Measurements from ENCODE around the gene POC1B. TPM values are rescaled to one million over a fixed set of nuclear protein-coding genes. Genes with fewer than 3 reads are reported as not detected.
A peak's percentile ranks its signal among the peaks of the same experiment; 100 is the strongest.

Gene POC1B
- total RNA-seq, 4 donors from 2014 or later, result 7.3 to 8.9 (median 7.8) TPM

DNA sequence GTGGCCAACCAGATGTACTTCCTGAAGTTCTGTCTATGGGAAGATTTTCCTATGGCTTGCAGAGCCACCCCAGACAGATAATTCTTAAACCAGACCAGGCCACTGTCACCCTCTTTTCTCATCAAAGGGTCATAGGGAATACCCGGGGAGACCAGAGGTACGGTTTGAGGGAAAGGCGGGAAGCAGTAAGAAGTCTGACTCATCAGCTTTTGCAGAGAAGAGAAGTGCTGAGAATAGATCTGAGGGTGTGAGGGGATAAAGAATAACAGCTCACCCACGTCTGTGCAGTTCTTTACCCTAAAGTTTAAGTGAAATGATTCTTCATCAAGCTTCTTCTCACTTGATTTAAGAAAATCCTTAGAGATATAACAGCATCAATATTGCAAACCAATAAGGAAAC lies 21.3 kb upstream of the POC1B start:
- in situ Hi-C loops (cut with MboI; ENCODE audit: low sequenced_read_pairs in 4 of 4) (loop anchor here (10.0 to 25.0 kb wide), 5 partner anchors 558 to 1415 kb away; partner anchors contain the start of gene CCER1 (in 2 of the 4)), intact Hi-C loops (cut with DNase I; ENCODE audit: low total_unique reads) (loop anchor here (5.0 to 10.0 kb wide), 3 partner anchors 145 to 1308 kb away; partner anchors contain the start of gene ATP2B1)
- DNase-seq (no peak), ATAC-seq (no peak)
- no peak overlapping the region for H3K4me3 ChIP-seq
- TF ChIP-seq, protein P1, sequence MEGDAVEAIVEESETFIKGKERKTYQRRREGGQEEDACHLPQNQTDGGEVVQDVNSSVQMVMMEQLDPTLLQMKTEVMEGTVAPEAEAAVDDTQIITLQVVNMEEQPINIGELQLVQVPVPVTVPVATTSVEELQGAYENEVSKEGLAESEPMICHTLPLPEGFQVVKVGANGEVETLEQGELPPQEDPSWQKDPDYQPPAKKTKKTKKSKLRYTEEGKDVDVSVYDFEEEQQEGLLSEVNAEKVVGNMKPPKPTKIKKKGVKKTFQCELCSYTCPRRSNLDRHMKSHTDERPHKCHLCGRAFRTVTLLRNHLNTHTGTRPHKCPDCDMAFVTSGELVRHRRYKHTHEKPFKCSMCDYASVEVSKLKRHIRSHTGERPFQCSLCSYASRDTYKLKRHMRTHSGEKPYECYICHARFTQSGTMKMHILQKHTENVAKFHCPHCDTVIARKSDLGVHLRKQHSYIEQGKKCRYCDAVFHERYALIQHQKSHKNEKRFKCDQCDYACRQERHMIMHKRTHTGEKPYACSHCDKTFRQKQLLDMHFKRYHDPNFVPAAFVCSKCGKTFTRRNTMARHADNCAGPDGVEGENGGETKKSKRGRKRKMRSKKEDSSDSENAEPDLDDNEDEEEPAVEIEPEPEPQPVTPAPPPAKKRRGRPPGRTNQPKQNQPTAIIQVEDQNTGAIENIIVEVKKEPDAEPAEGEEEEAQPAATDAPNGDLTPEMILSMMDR (IDR thresholded peaks at IDR 0.05 in 4 of 5, conservative IDR thresholded peaks at IDR 0.05 in 1 of 5), result no peak
- TF ChIP-seq POLR2A (IDR thresholded peaks at IDR 0.05), result no peak
- no peaks in the 10 kb centered on the region for H3K36me3 ChIP-seq
- H3K27me3 ChIP-seq, result no peaks in the 10 kb centered on the region
- no peaks in the 10 kb centered on the region for H3K9me3 ChIP-seq
- peaks cover 7 to 39% of the 10 kb centered on the region in 2 donors for H3K4me1 ChIP-seq
- no peak overlapping the region for H3K27ac ChIP-seq

DNA sequence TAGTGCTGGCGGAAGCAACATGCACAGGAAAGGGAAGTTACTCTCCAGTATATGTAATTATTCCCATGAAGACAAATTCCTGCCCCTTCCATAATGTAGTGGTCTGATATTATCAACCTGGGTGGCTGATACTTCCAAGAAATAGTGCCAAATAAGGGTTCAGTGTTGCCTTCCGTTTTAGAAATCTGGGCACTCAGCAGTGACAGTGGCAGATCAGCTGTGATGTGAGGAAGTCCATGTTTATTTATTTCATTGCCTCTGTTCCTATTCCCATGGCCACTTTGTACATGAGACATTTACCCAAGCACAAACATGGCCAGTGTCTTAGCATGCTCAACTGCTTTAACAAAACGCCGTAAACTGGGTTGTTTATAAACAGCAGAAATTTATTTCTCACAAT lies 20.3 kb upstream of the POC1B start:
- in situ Hi-C loops (cut with MboI; ENCODE audit: low sequenced_read_pairs in 4 of 4), result loop anchor here (10.0 to 25.0 kb wide), 5 partner anchors 559 to 1416 kb away; partner anchors contain the start of gene CCER1 (in 2 of the 4)
- Histone ChIP-seq H3K9me3 (no peaks in the 10 kb centered on the region), H3K27me3 (no peaks in the 10 kb centered on the region), H3K4me1 (peaks cover 7 to 39% of the 10 kb centered on the region in 2 donors), H3K27ac (no peak overlapping the region), H3K4me3 (no peak overlapping the region), H3K36me3 (no peaks in the 10 kb centered on the region)
- no peak for TF ChIP-seq POLR2A (IDR thresholded peaks at IDR 0.05)
- TF ChIP-seq, protein P1 (IDR thresholded peaks at IDR 0.05 in 4 of 5, conservative IDR thresholded peaks at IDR 0.05 in 1 of 5), result no peak
- ATAC-seq (no peak), DNase-seq (no peak)
- intact Hi-C loops (cut with DNase I; ENCODE audit: low total_unique reads), result loop anchor here (5.0 to 10.0 kb wide), 3 partner anchors 146 to 1309 kb away; partner anchors contain the start of gene ATP2B1

DNA sequence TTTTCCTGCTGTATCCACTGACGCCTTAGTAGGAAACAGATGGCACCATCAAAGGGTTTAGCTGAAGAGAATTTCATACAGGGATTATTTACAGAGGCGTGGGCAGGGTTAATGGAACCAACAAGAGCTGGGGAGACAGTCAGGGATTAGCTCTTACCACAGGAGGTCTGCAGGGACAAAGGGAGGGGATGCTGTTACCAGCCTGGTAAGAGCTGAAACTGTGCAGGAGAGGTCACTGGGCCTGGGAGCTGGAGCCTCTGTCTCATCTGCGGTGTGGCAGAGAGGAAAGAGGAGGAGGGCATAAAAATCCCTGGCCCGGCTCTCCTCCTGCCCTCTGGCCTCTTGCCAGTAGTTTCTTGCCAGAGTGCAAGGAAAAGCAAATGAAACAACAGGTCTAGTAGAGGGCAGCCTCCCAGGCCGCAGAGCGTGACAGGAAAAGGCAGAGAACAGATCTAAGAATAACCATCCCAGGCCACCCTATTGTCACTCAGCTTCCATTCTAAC lies 18.9 kb upstream of the POC1B start:
- Histone ChIP-seq H3K36me3 (no peaks in the 10 kb centered on the region), H3K4me1 (peaks cover 7 to 38% of the 10 kb centered on the region in 2 donors), H3K4me3 (no peak overlapping the region), H3K27me3 (no peaks in the 10 kb centered on the region), H3K27ac (peak overlapping the region; percentile 39 to 59 (median 48)), H3K9me3 (no peaks in the 10 kb centered on the region)
- ATAC-seq (peak; percentile 85 to 88), DNase-seq (peak; percentile 53 to 78)
- TF ChIP-seq, protein P1 (IDR thresholded peaks at IDR 0.05 in 4 of 5, conservative IDR thresholded peaks at IDR 0.05 in 1 of 5), result no peak
- no peak for TF ChIP-seq POLR2A (IDR thresholded peaks at IDR 0.05)
- in situ Hi-C loops (cut with MboI; ENCODE audit: low sequenced_read_pairs in 4 of 4) (loop anchor here (10.0 to 25.0 kb wide), 5 partner anchors 560 to 1418 kb away; partner anchors contain the start of gene CCER1 (in 2 of the 4)), intact Hi-C loops (cut with DNase I; ENCODE audit: low total_unique reads) (loop anchor here (5.0 to 10.0 kb wide), 5 partner anchors 148 to 1413 kb away; partner anchors contain the start of genes ATP2B1 and CCER1)

DNA sequence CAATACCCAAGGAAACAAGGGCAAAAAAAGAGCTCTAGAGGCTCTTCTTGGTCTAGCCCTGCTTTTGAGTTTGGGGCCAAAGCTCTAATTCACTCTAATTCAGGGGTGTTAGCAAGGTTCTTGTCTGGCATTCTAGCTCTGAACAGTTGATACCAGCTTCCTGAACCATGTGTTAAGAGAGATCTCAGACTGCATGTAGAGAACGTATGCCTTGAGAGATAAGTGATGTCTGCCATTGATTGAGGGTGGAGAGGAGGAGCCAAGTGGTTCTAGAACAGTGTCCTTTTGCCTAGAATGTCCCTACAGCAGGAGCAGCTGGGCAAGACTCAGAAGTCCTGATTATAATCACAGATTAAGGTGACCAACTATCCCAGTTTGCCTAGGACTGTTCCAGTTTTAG lies 18.2 kb upstream of the POC1B start:
- Histone ChIP-seq H3K27me3 (no peaks in the 10 kb centered on the region), H3K9me3 (no peaks in the 10 kb centered on the region), H3K36me3 (no peaks in the 10 kb centered on the region), H3K27ac (no peak overlapping the region), H3K4me1 (peaks cover 7 to 31% of the 10 kb centered on the region in 2 donors), H3K4me3 (no peak overlapping the region)
- in situ Hi-C loops (cut with MboI; ENCODE audit: low sequenced_read_pairs in 4 of 4) (loop anchor here (10.0 to 25.0 kb wide), 5 partner anchors 561 to 1418 kb away; partner anchors contain the start of gene CCER1 (in 2 of the 4)), intact Hi-C loops (cut with DNase I; ENCODE audit: low total_unique reads) (loop anchor here (5.0 to 10.0 kb wide), 3 partner anchors 708 to 1413 kb away; partner anchors contain the start of gene CCER1)
- no peak for TF ChIP-seq POLR2A (IDR thresholded peaks at IDR 0.05)
- TF ChIP-seq, protein P1 (IDR thresholded peaks at IDR 0.05 in 4 of 5, conservative IDR thresholded peaks at IDR 0.05 in 1 of 5), result no peak
- DNase-seq (no peak), ATAC-seq (no peak)
